Epithelial cell of proximal tubule (primary cell): ENCODE measurements around the gene TIMM9. TPM values are rescaled to one million over a fixed set of nuclear protein-coding genes. Genes with fewer than 3 reads are reported as not detected.

Experiments
- DNase-seq: peaks from one replicate; pipeline ENCODE4 v3.0.0-alpha.2; 2011; ENCODE audit warnings: low read depth
- H3K4me3 ChIP-seq: 2 replicates; pipeline ENCODE4 v1.5.1; 2011; ENCODE audit warnings: low read depth, mild to moderate bottlenecking, low read length
- CTCF ChIP-seq: conservative IDR thresholded peaks from 2 replicates; pipeline ENCODE4 v1.5.1; 2012; ENCODE audit warnings: low read depth, mild to moderate bottlenecking, low read length
- total RNA-seq: library from RNA; depleted of rRNA; stranded (reverse); fragments of >200 nt; gene quantifications from 2 replicates; pipeline ENCODE4 v1.2.3, GENCODE V29; 2015

Gene TIMM9
- total RNA-seq, 1 donor from 2014 or later, result 61.6 TPM

- DNase-seq, result no peak
- no peak for TF ChIP-seq CTCF
- H3K4me3 ChIP-seq, result no peak overlapping the region
These were observed 28.4 kb downstream of the TIMM9 start for GRCh38 chr14:58398895-58399294.

GRCh38 chr14:58398495-58398894 is 28.8 kb downstream of the TIMM9 start:
- no peak overlapping the region for H3K4me3 ChIP-seq
- no peak for DNase-seq
- no peak for TF ChIP-seq CTCF

- TF ChIP-seq CTCF, result no peak
- H3K4me3 ChIP-seq, result no peak overlapping the region
- no peak for DNase-seq
These were observed 30.2 kb downstream of the TIMM9 start for GRCh38 chr14:58397156-58397555.

- peak within 1 kb of the TSS; percentile 54 for H3K4me3 ChIP-seq
- no peak for DNase-seq
- TF ChIP-seq CTCF, result peak; percentile 60
These were observed 31.2 kb downstream of the TIMM9 start, which contains the start of gene TOMM20L for GRCh38 chr14:58395812-58396788. TSS of gene TOMM20L (plus strand) at chr14:58395930. CDS start at chr14:58395958, 28 bp downstream.

- H3K4me3 ChIP-seq, result peak overlapping the region; percentile 54
- TF ChIP-seq CTCF, result no peak
- DNase-seq, result no peak
These were observed 31.8 kb downstream of the TIMM9 start for GRCh38 chr14:58395562-58395811.

- no peak for DNase-seq
- no peak overlapping the region for H3K4me3 ChIP-seq
- no peak for TF ChIP-seq CTCF
These were observed 36.5 kb downstream of the TIMM9 start for GRCh38 chr14:58390830-58391229.

GRCh38 chr14:58376791-58377190 is 50.5 kb downstream of the TIMM9 start:
- no peak for DNase-seq
- TF ChIP-seq CTCF, result no peak
- H3K4me3 ChIP-seq, result no peak overlapping the region
